ENCODE results near the gene KLF16.

- no peak for TF ChIP-seq CTCF (IDR thresholded peaks at IDR 0.05)
- no peak for TF ChIP-seq POLR2A (IDR thresholded peaks at IDR 0.05)
These were observed at the start of gene KLF16 for GRCh38 chr19:1863328-1863637.
